Body of pancreas (tissue), 4 donors: ENCODE measurements around the gene TEKTIP1.

ENCODE experiments used
- CTCF ChIP-seq, 7 experiments: fragments of 450-650 bp in 4 of 7; fragments of 200-600 bp in 3 of 7; sonication (generic) in 3 of 7; IDR thresholded peaks; one replicate each; pipeline ENCODE4 v1.5.1; 2016 to 2019; ENCODE audit warnings: antibody characterized with exemption in 7 of 7
- POLR2A ChIP-seq, 3 donors: fragments of 450-650 bp; IDR thresholded peaks; one replicate each; pipeline ENCODE4 v1.6.1; 2016; ENCODE audit warnings: antibody characterized with exemption in 3 of 3, mild to moderate bottlenecking in 2 of 3

GRCh38 chr19:3556423-3556977 is 17.5 kb downstream of the TEKTIP1 start:
- no peak for TF ChIP-seq CTCF (IDR thresholded peaks at IDR 0.05)
- no peak for TF ChIP-seq POLR2A (IDR thresholded peaks at IDR 0.05)
